Mucosa of gallbladder (tissue), 1 donor: ENCODE results near the gene OPN1MW3. TPM values are rescaled to one million over a fixed set of nuclear protein-coding genes. Genes with fewer than 3 reads are reported as not detected.
"Not testable (repeated sequence)": the region's sequence is repeated elsewhere in the genome, so short reads cannot be mapped to it uniquely, and the experiment has no call there.

Source experiments
- DNase-seq: peaks from one replicate; pipeline ENCODE4 v3.0.0-alpha.2; 2020; ENCODE audit warnings: low spot score
- total RNA-seq: library from RNA; stranded (reverse); gene quantifications from one replicate; pipeline ENCODE4 v1.2.1, GENCODE V29; 2021
- donor health status: DM: no; HTN: no; CAD: no.

Gene OPN1MW3
- total RNA-seq, 1 donor from 2014 or later, result not detected

DNA sequence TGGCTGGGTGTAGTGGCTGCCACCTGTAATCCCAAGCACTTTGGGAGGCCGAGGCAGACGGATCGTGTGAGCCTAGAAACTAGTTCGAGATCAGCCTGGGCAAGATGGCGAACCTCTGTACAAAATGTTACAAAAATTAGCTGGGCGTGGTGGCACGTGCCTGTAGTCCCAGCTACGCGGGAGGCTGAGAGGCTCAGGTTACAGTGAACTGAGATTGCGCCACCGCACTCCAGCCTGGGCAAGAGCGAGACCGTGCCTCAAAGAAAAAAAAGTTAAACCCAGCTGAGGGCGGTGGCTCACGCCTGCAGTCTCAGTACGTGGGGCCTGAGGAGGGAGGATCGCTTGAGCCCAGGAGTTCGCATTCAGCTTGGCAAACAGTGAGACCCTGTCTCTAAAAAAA is 39.3 kb downstream of the OPN1MW3 start:
- DNase-seq, result no peak

DNA sequence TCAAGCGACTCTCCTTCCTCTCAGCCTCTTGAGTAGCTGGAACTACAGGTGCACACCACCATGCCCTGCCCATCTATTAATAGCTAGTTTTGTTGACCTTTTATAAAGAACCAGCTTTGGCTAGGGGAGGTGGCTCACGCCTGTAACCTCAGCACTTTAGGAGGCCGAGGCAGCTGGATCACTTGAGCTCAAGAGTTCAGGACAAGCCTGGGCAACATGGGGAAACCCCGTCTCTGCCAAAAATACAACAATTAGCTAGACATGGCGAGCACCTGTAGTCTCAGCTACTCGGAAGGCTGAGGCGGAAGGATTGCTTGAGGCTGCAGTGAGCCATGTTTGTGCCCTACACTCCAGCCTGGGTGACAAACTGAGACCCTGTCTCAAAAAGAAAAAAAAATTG is 40.9 kb downstream of the OPN1MW3 start:
- no peak for DNase-seq

DNA sequence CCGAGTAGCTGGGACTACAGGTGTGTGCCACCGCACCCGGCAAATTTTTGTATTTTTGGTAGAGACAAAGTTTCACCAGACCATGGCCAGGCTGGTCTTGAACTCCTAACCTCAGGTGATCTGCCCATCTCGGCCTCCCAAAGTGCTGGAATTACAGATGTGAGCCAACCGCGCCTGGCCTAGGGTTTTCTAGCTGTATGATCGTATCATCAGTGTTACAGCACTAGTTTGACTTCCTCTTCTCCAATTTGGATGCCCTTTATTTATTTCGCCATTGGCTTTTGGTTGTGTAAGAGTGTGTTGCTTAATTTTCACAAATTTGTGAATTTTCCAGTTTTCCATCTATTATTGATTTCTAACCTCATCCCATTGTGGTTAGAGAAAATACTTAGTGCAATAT is 43.4 kb downstream of the OPN1MW3 start:
- DNase-seq, result no peak

GRCh38 chrX:154302998-154303397 is 45.6 kb downstream of the OPN1MW3 start:
- DNase-seq, result not testable (repeated sequence)

- no peak for DNase-seq
These were observed 46.1 kb downstream of the OPN1MW3 start for GRCh38 chrX:154303476-154303875.

DNA sequence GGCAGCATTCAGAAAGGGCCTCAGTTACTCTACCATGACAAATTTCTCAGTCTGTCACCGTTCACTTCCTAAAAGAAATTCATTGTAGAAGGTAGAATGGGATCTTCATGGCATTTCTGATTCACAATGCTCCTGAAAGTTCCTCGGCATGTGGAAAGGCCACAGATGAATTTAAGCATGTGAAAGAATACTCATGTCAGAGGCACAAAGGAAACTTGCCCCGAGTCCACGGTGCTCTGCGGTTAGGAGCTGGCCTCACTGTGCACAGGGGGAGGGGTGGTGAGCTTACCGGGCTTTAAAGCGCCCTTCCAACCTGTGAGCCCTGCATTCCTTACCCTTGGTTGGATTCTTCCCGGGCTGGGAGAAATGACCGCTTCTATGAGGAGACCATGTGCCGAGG is 47.5 kb downstream of the OPN1MW3 start:
- no peak for DNase-seq

DNA sequence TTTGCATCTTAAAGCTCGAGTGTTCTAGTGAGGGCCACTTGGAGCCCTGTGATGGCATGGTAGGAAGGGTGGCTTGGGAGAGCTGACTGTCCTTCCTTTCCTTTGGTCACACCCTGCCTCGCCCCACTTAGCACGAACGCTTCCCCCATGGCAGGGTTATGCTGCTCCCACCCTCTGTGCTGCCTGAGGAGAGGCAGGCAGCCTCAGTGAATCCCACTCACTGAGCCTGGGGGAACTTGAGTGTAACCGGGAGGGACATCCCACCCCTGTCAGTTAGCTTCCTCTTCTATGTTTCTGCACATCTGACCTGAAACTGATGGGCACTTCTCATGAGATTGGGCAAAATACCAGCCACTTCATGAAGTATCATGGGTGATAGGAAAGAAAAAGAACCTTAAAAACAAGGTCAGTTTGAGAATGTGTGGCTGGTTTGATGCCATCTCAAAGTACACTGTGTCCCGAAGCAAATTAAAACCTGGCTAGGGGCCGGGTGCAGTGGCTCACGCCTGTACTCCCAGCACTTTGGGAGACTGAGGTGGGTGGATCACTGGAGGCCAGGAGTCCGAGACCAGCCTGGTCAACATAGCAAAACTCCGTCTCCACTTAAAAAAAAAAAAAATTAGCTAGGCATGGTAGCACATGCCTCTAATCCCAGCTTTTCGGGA is 48.3 kb downstream of the OPN1MW3 start:
- DNase-seq, result no peak

GRCh38 chrX:154307202-154307601 is 49.8 kb downstream of the OPN1MW3 start:
- no peak for DNase-seq

DNA sequence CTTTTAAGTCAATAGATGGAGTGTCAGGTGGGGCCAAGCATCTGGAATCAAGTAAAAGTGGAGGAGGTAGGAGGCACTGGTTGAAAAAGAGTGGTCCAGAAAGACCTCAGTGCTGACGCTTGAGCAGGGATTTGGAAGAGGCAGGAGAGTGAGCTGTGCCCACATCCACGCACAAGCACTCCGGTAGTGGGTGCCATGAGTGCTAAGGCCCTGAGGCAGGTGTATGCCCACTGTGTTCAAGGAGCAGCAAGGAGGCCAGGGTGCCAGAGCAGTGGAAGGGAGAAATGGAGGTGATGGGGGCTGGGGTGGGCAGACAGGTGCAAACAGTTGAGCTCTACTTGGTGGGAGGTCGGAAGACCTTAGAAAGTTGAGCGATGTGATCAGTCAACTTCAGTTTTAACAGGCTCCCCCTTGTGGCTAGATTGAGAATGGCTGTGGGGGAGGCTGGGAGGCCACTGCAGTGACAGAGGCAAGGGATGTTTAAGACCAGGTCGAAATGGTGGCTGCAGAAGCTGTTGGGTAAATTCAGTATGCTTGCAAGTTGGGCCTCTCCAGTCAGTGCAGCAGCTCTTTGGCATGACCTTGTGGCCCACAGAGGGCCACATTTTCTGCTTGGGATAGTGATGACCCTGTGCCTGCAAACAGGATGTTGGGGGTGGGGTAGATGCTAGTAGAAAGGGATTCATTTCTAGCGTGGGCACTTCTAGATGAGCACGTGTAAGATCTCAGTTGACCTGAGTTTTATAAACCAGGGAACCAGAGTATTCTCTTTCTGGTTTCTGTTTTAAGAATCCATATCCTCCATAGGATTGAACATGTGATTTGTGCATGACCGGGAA is 50.9 kb downstream of the OPN1MW3 start:
- peak; percentile 69 for DNase-seq

DNA sequence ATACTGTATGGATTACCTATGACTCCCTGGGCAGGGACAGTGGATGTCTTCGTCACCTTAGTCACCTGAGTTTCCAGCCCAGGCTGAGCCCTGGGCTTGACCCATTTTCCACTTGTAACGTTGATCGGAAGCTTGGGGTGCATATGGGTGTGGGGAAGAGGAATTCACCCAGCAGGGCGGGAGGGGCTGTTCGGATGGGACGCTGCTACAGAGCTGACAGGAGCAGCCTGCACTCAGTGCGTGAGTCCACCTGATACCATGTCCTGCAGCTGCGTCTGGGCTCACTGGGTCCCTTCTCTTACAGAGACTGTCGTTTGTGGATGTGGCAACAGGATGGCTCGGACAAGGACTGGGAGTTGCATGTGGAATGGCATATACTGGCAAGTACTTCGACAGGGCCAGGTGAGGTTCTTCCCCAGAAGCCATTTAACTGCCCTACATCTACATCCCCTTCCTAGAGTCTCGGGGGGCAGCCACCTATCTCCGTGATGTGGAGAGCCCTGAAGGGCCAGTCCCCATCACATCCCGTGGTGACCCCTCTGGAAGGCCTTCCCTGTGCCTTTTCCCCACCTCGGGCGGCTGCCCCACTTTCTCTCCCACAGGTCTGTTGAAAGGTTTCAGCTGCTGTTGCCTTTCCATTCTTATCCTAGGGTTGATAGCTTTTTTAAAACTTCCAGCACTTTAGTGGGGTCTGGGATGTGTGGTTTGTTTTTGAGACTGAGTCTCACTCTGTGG is 51.8 kb downstream of the OPN1MW3 start:
- no peak for DNase-seq

- no peak for DNase-seq
These were observed 53.5 kb downstream of the OPN1MW3 start for GRCh38 chrX:154310616-154311536.

GRCh38 chrX:154312116-154312515 is 54.7 kb downstream of the OPN1MW3 start:
- no peak for DNase-seq

GRCh38 chrX:154313147-154313546 is 55.8 kb downstream of the OPN1MW3 start:
- DNase-seq, result no peak

GRCh38 chrX:154315416-154315815 is 58.0 kb downstream of the OPN1MW3 start:
- no peak for DNase-seq

DNA sequence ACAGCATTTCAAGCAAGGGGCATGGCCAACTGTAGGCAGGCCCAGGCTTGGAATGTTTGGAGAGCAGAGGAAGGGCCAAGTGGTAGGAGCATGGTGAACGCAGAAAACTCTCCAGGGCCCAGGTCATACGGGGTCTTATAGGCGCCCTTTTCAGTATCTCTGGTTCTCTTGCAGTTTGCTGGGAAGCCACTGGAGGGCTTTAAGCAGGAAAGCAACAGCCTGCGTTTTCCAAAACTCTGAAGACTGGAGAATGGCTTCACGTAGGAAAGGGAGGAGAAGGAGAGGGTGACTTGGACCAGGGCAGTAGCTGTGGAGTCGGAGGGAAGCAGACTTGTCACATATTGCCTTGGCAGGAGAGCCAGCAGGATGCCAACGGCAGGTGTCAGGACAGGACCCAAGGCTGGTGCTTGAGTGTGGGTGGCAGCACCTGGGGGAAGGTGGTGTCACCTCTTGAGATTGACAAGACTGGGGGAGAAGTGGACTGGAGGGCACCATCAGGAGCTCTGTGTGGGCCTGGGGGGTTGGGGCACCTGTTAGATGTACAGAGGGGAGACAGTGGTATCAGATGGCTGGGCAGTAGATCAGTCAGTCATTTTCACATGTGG is 60.1 kb downstream of the OPN1MW3 start:
- no peak for DNase-seq

GRCh38 chrX:154320406-154320805 is 63.0 kb downstream of the OPN1MW3 start:
- no peak for DNase-seq

Other genes with a start within 250 kb of the OPN1MW3 start
- gene IRAK1, start 237.7 kb upstream of the OPN1MW3 start, total RNA-seq, result 108 TPM
- 64.9 TPM for gene MECP2, start 159.9 kb upstream of the OPN1MW3 start, total RNA-seq
- not detected for gene OPN1LW, start 113.3 kb upstream of the OPN1MW3 start, total RNA-seq
- gene OPN1MW, start 75.0 kb upstream of the OPN1MW3 start, total RNA-seq, result not detected
- not detected for gene OPN1MW2, start 37.8 kb upstream of the OPN1MW3 start, total RNA-seq
- gene TEX28, start 37.5 kb downstream of the OPN1MW3 start, total RNA-seq, result not detected
- gene TKTL1, start 38.2 kb downstream of the OPN1MW3 start, total RNA-seq, result not detected
- 2,367 TPM for gene FLNA, start 117.1 kb downstream of the OPN1MW3 start, total RNA-seq
- gene EMD, start 121.7 kb downstream of the OPN1MW3 start, total RNA-seq, result 62.6 TPM
- gene RPL10, start 140.8 kb downstream of the OPN1MW3 start, total RNA-seq, result 1,937 TPM
- gene DNASE1L1, start 151.7 kb downstream of the OPN1MW3 start, total RNA-seq, result 28.2 TPM
- gene TAFAZZIN, start 154.0 kb downstream of the OPN1MW3 start, total RNA-seq, result 49.8 TPM
- gene ATP6AP1, start 171.1 kb downstream of the OPN1MW3 start, total RNA-seq, result 108 TPM
- gene GDI1, start 179.6 kb downstream of the OPN1MW3 start, total RNA-seq, result 157 TPM
- gene FAM50A, start 186.6 kb downstream of the OPN1MW3 start, total RNA-seq, result 71.3 TPM
- 75.6 TPM for gene PLXNA3, start 200.7 kb downstream of the OPN1MW3 start, total RNA-seq
- gene LAGE3, start 221.7 kb downstream of the OPN1MW3 start, total RNA-seq, result 26.3 TPM
- gene UBL4A, start 229.0 kb downstream of the OPN1MW3 start, total RNA-seq, result 38.2 TPM
- 32.2 TPM for gene SLC10A3, start 233.0 kb downstream of the OPN1MW3 start, total RNA-seq